T-cell (primary cell): ENCODE measurements around the gene SLC38A7. TPM values are rescaled to one million over a fixed set of nuclear protein-coding genes. Genes with fewer than 3 reads are reported as not detected.

Experiments
- ATAC-seq, 4 experiments: fragments of 200-7000 bp in 3 of 4; fragments of 150-1000 bp in 1 of 4; cut with Tn5 transposase; replicated peaks in 1 of 4; 1 replicate in 3 of 4; 2 replicates in 1 of 4; pipeline ENCODE4 v1.10.0; 2021; ENCODE audit warnings: moderate library complexity in 3 of 4, mild to moderate bottlenecking in 2 of 4, moderate number of reproducible peaks in 1 of 4
- CTCF ChIA-PET, 2 donors: fragments of 300-600 bp; sonication (Branson Sonifier 250); formaldehyde crosslinking; loops; one replicate each; lab custom pipeline; 2022; ENCODE audit warnings: antibody characterized with exemption in 2 of 2; lab: Charles Lee
- POLR2A ChIA-PET, 2 donors: fragments of 300-600 bp; sonication (Branson Sonifier 250); formaldehyde crosslinking; loops; one replicate each; lab custom pipeline; 2022; ENCODE audit warnings: antibody characterized with exemption in 2 of 2; lab: Charles Lee
- DNase-seq, 35 experiments: peaks; one replicate each; pipeline versions ENCODE4 v3.0.0 to v3.0.0-alpha.2; 2013 to 2023
- H3K27ac ChIP-seq: one replicate; pipeline ENCODE4 v1.5.1; 2013; ENCODE audit warnings: low read length
- H3K27me3 ChIP-seq, 2 experiments: replicated peaks in 1 of 2; 1 replicate in 1 of 2; 2 replicates in 1 of 2; pipeline versions ENCODE4 v1.6.1 to v1.7.0; 2013; ENCODE audit warnings: low read length in 1 of 2, mixed read lengths in 1 of 2; ENCODE audit not compliant: control insufficient read depth in 2 of 2, insufficient read depth in 2 of 2; ENCODE audit errors: extremely low read depth in 1 of 2
- H3K36me3 ChIP-seq, 2 donors: 1 replicate in 1 of 2; 2 replicates in 1 of 2; pipeline versions ENCODE4 v1.6.1 to v1.7.0; 2013; ENCODE audit warnings: low read length in 1 of 2; ENCODE audit not compliant: control insufficient read depth in 2 of 2, insufficient read depth in 1 of 2; ENCODE audit errors: extremely low read depth in 1 of 2
- H3K4me1 ChIP-seq, 2 experiments: 1 replicate in 1 of 2; 2 replicates in 1 of 2; pipeline versions ENCODE4 v1.6.1 to v1.7.0; 2013; ENCODE audit warnings: low read length in 2 of 2, mixed read lengths in 1 of 2; ENCODE audit not compliant: insufficient read depth in 2 of 2, control insufficient read depth in 1 of 2; ENCODE audit errors: extremely low read depth in 1 of 2
- H3K4me3 ChIP-seq, 2 donors: 1 replicate in 1 of 2; 2 replicates in 1 of 2; pipeline versions ENCODE4 v1.5.1 to v1.7.0; 2013; ENCODE audit warnings: mild to moderate bottlenecking in 2 of 2, low read length in 1 of 2, moderate library complexity in 1 of 2; ENCODE audit not compliant: control insufficient read depth in 1 of 2; ENCODE audit errors: extremely low read depth in 1 of 2
- H3K9me3 ChIP-seq: 2 replicates; pipeline ENCODE4 v1.7.0; 2013
- H3K27ac Mint-ChIP-seq, 2 donors: one replicate each; pipeline ENCODE4 v1.8.0; 2020 to 2021; ENCODE audit warnings: mild to moderate bottlenecking in 2 of 2, mixed read lengths in 2 of 2
- H3K27me3 Mint-ChIP-seq, 2 donors: one replicate each; pipeline ENCODE4 v1.8.0; 2021 to 2022; ENCODE audit warnings: mixed read lengths in 2 of 2
- H3K36me3 Mint-ChIP-seq: one replicate; pipeline ENCODE4 v1.8.0; 2021; ENCODE audit warnings: mixed read lengths
- H3K4me1 Mint-ChIP-seq, 3 donors: one replicate each; pipeline ENCODE4 v1.8.0; 2020 to 2022; ENCODE audit warnings: mixed read lengths in 3 of 3, mild to moderate bottlenecking in 1 of 3
- H3K4me3 Mint-ChIP-seq, 3 donors: one replicate each; pipeline ENCODE4 v1.8.0; 2020 to 2022; ENCODE audit warnings: mild to moderate bottlenecking in 3 of 3, mixed read lengths in 3 of 3, moderate library complexity in 3 of 3
- H3K9me3 Mint-ChIP-seq, 3 donors: one replicate each; pipeline ENCODE4 v1.8.0; 2020 to 2022; ENCODE audit warnings: mixed read lengths in 3 of 3
- WGBS: methylation state at CpG from one replicate; pipeline ENCODE4 v1.1.5; 2013; ENCODE audit warnings: missing lambda C conversion rate; ENCODE audit not compliant: insufficient coverage; 5-methylcytosine and 5-hydroxymethylcytosine counted together
- total RNA-seq, 35 experiments: library from RNA in 6 of 35; stranded (reverse) in 6 of 35; fragments of 120-200 nt in 1 of 35; gene quantifications; one replicate each; pipeline versions ENCODE4 v1.2.1 to v1.2.4 and lab custom pipeline; 2013 to 2026

SLC38A7 gene
- total RNA-seq, 5 donors from 2014 or later (not counting 1 experiment from before 2014, with no cell fraction given) = 7.7 to 15.5 (median 13.4) TPM

- no peaks in the 10 kb centered on the region for H3K9me3 Mint-ChIP-seq
- POLR2A ChIA-PET = no interaction called here
- no peak for DNase-seq
Measured at GRCh38 chr16:58684001-58684353, 593 bp downstream of the SLC38A7 start.

GRCh38 chr16:58679763-58680162 is 4.8 kb downstream of the SLC38A7 start:
- Mint-ChIP-seq H3K36me3 (peaks cover 30% of the 10 kb centered on the region), H3K9me3 (no peaks in the 10 kb centered on the region), H3K27ac (no peak overlapping the region), H3K4me3 (no peak overlapping the region), H3K27me3 (no peaks in the 10 kb centered on the region), H3K4me1 (peaks cover 13 to 18% (median 15%) of the 10 kb centered on the region in 3 donors)
- ChIA-PET POLR2A (no interaction called here), CTCF (no interaction called here)
- H3K9me3 ChIP-seq = no peaks in the 10 kb centered on the region
- ATAC-seq = no peak
- H3K27ac ChIP-seq = no peak overlapping the region
- no peak overlapping the region for H3K4me3 ChIP-seq
- WGBS = 94% methylated on average over 16 of the region's 16 CpGs
- H3K4me1 ChIP-seq = peaks cover 5 to 18% of the 10 kb centered on the region in 2 experiments
- no peak for DNase-seq
- peaks cover 4 to 10% of the 10 kb centered on the region in 2 donors for H3K36me3 ChIP-seq
- H3K27me3 ChIP-seq = no peaks in the 10 kb centered on the region

More at GRCh38 chr16:58684001-58684353, 593 bp downstream of the SLC38A7 start:
- peak overlapping the region; percentile 27 to 79 for H3K27ac Mint-ChIP-seq
- Histone ChIP-seq H3K36me3 (no peaks in the 10 kb centered on the region), H3K4me1 (peaks cover 5 to 22% of the 10 kb centered on the region in 2 experiments), H3K27me3 (no peaks in the 10 kb centered on the region), H3K27ac (peak overlapping the region; percentile 18), H3K4me3 (peak overlapping the region; percentile 81 to 86), H3K9me3 (no peaks in the 10 kb centered on the region)
- peaks cover 7% of the 10 kb centered on the region for H3K36me3 Mint-ChIP-seq
- H3K4me3 Mint-ChIP-seq = peak overlapping the region; percentile 85 to 92 (median 91)
- WGBS = 44% methylated on average over 3 of the region's 3 CpGs
- H3K27me3 Mint-ChIP-seq = no peaks in the 10 kb centered on the region
- peaks cover 13 to 21% (median 19%) of the 10 kb centered on the region in 3 donors for H3K4me1 Mint-ChIP-seq
- ATAC-seq = peak in 1 of 4 experiments; percentile 13
- CTCF ChIA-PET = no interaction called here

GRCh38 chr16:58678716-58679115 is 5.9 kb downstream of the SLC38A7 start:
- Mint-ChIP-seq H3K4me1 (peaks cover 6 to 9% (median 8%) of the 10 kb centered on the region in 3 donors), H3K4me3 (no peak overlapping the region), H3K36me3 (peaks cover 31% of the 10 kb centered on the region), H3K9me3 (no peaks in the 10 kb centered on the region), H3K27ac (no peak overlapping the region), H3K27me3 (no peaks in the 10 kb centered on the region)
- ChIA-PET CTCF (interaction anchor here in 1 of 2 donors (0.6 kb wide), 1 partner anchor 137 kb away, joined by 4 read pairs; no protein-coding TSS in a partner anchor), POLR2A (no interaction called here)
- Histone ChIP-seq H3K27me3 (no peaks in the 10 kb centered on the region), H3K36me3 (peaks cover 4 to 10% of the 10 kb centered on the region in 2 donors), H3K4me1 (peaks cover 5 to 8% of the 10 kb centered on the region in 2 experiments), H3K4me3 (no peak overlapping the region), H3K27ac (no peak overlapping the region), H3K9me3 (no peaks in the 10 kb centered on the region)
- ATAC-seq (no peak), DNase-seq (no peak)
- no CpG with 5 or more reads among the region's 3 CpGs for WGBS

GRCh38 chr16:58678269-58678668 is 6.3 kb downstream of the SLC38A7 start:
- Mint-ChIP-seq H3K9me3 (no peaks in the 10 kb centered on the region), H3K4me3 (no peak overlapping the region), H3K27me3 (no peaks in the 10 kb centered on the region), H3K4me1 (peaks cover 2 to 5% (median 3%) of the 10 kb centered on the region in 3 donors), H3K36me3 (peaks cover 31% of the 10 kb centered on the region), H3K27ac (no peak overlapping the region)
- H3K4me1 ChIP-seq = peaks cover 2 to 3% of the 10 kb centered on the region in 2 experiments
- H3K27me3 ChIP-seq = no peaks in the 10 kb centered on the region
- ATAC-seq = no peak
- 97% methylated on average over 4 of the region's 4 CpGs for WGBS
- H3K36me3 ChIP-seq = peaks cover 4 to 10% of the 10 kb centered on the region in 2 donors
- DNase-seq = no peak
- H3K4me3 ChIP-seq = no peak overlapping the region
- CTCF ChIA-PET = no interaction called here
- no peak overlapping the region for H3K27ac ChIP-seq
- no peaks in the 10 kb centered on the region for H3K9me3 ChIP-seq
- POLR2A ChIA-PET = no interaction called here

- POLR2A ChIA-PET = no interaction called here
- Histone ChIP-seq H3K4me3 (no peak overlapping the region), H3K27ac (no peak overlapping the region), H3K36me3 (peaks cover 10 to 13% of the 10 kb centered on the region in 2 donors), H3K27me3 (no peaks in the 10 kb centered on the region), H3K9me3 (no peaks in the 10 kb centered on the region), H3K4me1 (no peaks in the 10 kb centered on the region)
- Mint-ChIP-seq H3K4me1 (no peaks in the 10 kb centered on the region), H3K36me3 (peaks cover 37% of the 10 kb centered on the region), H3K9me3 (no peaks in the 10 kb centered on the region), H3K4me3 (no peak overlapping the region), H3K27me3 (no peaks in the 10 kb centered on the region), H3K27ac (no peak overlapping the region)
- DNase-seq (no peak), ATAC-seq (no peak)
- CTCF ChIA-PET = no interaction called here
- WGBS = 93% methylated on average over 17 of the region's 18 CpGs
Measured at GRCh38 chr16:58670946-58671583, 13.5 kb downstream of the SLC38A7 start.

- H3K36me3 ChIP-seq = peaks cover 6 to 8% of the 10 kb centered on the region in 2 donors
- H3K27ac Mint-ChIP-seq = no peak overlapping the region
- H3K9me3 ChIP-seq = no peaks in the 10 kb centered on the region
- no peak overlapping the region for H3K4me3 ChIP-seq
- H3K27me3 ChIP-seq = no peaks in the 10 kb centered on the region
- no peaks in the 10 kb centered on the region for H3K9me3 Mint-ChIP-seq
- DNase-seq (no peak), ATAC-seq (no peak)
- no peak overlapping the region for H3K4me3 Mint-ChIP-seq
- no peaks in the 10 kb centered on the region for H3K4me1 ChIP-seq
- ChIA-PET POLR2A (no interaction called here), CTCF (no interaction called here)
- H3K27ac ChIP-seq = no peak overlapping the region
- no peaks in the 10 kb centered on the region for H3K4me1 Mint-ChIP-seq
- H3K27me3 Mint-ChIP-seq = no peaks in the 10 kb centered on the region
- peaks cover 37% of the 10 kb centered on the region for H3K36me3 Mint-ChIP-seq
Measured at GRCh38 chr16:58670177-58670576, 14.4 kb downstream of the SLC38A7 start.
